ENCODE measurements around the gene IFNL4. TPM values are rescaled to one million over a fixed set of nuclear protein-coding genes. Genes with fewer than 3 reads are reported as not detected.

Gene IFNL4
- total and polyA plus RNA-seq, 2 experiments from 2014 or later, result not detected

- TF ChIP-seq REST (IDR thresholded peaks at IDR 0.05; ENCODE audit: unreplicated experiment) (no peak), POLR2AphosphoS5 (IDR thresholded peaks at IDR 0.05; ENCODE audit: low read depth) (no peak), NANOG (IDR thresholded peaks at IDR 0.05; ENCODE audit: borderline replicate concordance) (no peak), JUNB (IDR thresholded peaks at IDR 0.05; ENCODE audit: unreplicated experiment) (no peak), EZH2 (IDR thresholded peaks at IDR 0.05; ENCODE audit: low read depth, unreplicated experiment) (no peak), EZH2phosphoT487 (IDR thresholded peaks at IDR 0.05; ENCODE audit: unreplicated experiment) (no peak), ZNF114 (CRISPR knock-in tag; IDR thresholded peaks at IDR 0.05) (no peak), CTCF (conservative IDR thresholded peaks at IDR 0.05; ENCODE audit: low read depth in 2 of 2) (no peak), CREB1 (CRISPR knock-in tag; IDR thresholded peaks at IDR 0.05; ENCODE audit: low read depth) (no peak)
Measured at GRCh38 chr19:39209196-39209595, 39.5 kb downstream of the IFNL4 start (continued).

DNA sequence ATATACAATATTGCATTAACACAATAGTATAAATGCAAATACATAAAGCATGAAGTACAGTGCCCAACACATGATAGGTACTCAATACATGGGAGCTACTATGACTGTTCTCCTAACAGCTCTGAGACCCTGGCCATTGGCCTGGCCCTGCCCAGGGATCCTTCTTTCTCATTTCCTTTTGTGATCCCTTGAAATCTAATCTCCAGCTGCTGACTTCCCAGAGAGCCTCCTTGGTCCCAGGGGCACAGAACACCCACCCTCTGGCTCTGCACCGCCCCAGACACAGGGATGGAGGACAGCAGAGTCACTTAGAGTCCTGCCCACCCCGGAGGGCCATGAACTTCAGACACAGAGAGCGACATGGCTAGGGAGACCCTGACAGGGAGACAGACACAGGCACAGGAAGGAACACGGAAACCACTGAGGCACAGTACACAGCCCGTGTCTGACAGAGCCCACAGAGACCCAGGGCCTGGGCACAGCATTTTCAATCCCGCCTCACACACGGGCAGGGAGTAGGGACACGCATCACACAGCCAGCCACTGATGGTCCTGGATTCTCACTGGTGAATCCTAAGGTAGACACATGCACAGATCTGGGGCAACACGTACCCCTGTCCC, 40.4 kb downstream of the IFNL4 start:
- H3K27ac Mint-ChIP-seq, result no peak overlapping the region
- H3K36me3 ChIP-seq (ENCODE audit: insufficient read depth), result no peaks in the 10 kb centered on the region
- peaks cover 16% of the 10 kb centered on the region for H3K27me3 Mint-ChIP-seq (ENCODE audit: insufficient read depth, low read depth, poor library complexity)
- no peak for DNase-seq (ENCODE audit: low spot score)
- no peak overlapping the region for H3K4me3 ChIP-seq
- 0 out of 2 replicates have a peak overlapping the region, but pooled peaks have one; percentile 18 for H2AFZ ChIP-seq
- H3K4me1 ChIP-seq (ENCODE audit: insufficient read depth), result no peaks in the 10 kb centered on the region; the same call in 1 of the 2 replicates
- no peak overlapping the region for H3K4me2 ChIP-seq
- peaks cover 23% of the 10 kb centered on the region for H3K27me3 ChIP-seq (ENCODE audit: insufficient read depth)
- no peaks in the 10 kb centered on the region for H3K9me3 Mint-ChIP-seq
- H3K4me3 Mint-ChIP-seq, result no peak overlapping the region
- no peaks in the 10 kb centered on the region for H3K79me2 ChIP-seq (replicated peaks; ENCODE audit: insufficient read depth)
- H3K4me1 Mint-ChIP-seq, result no peaks in the 10 kb centered on the region
- H4K20me1 ChIP-seq (replicated peaks; ENCODE audit: insufficient read depth), result no peaks in the 10 kb centered on the region
- H3K36me3 Mint-ChIP-seq (ENCODE audit: low read depth), result no peaks in the 10 kb centered on the region
- ATAC-seq, result no peak
- H3F3A ChIP-seq (replicated peaks; ENCODE audit: low read depth), result no peaks in the 10 kb centered on the region
- no peaks in the 10 kb centered on the region for H3K9me2 ChIP-seq (ENCODE audit: insufficient read depth)
- H3K27ac ChIP-seq (ENCODE audit: low read depth), result no peak overlapping the region
- TF ChIP-seq EZH2 (IDR thresholded peaks at IDR 0.05; ENCODE audit: low read depth, unreplicated experiment), result no peak
- no peak for TF ChIP-seq EZH2phosphoT487 (IDR thresholded peaks at IDR 0.05; ENCODE audit: unreplicated experiment)
- no peak for TF ChIP-seq CTCF (conservative IDR thresholded peaks at IDR 0.05; ENCODE audit: low read depth in 2 of 2)
- no peak for TF ChIP-seq ZNF114 (CRISPR knock-in tag; IDR thresholded peaks at IDR 0.05)
- TF ChIP-seq NANOG (IDR thresholded peaks at IDR 0.05; ENCODE audit: borderline replicate concordance), result no peak
- TF ChIP-seq, protein P1, sequence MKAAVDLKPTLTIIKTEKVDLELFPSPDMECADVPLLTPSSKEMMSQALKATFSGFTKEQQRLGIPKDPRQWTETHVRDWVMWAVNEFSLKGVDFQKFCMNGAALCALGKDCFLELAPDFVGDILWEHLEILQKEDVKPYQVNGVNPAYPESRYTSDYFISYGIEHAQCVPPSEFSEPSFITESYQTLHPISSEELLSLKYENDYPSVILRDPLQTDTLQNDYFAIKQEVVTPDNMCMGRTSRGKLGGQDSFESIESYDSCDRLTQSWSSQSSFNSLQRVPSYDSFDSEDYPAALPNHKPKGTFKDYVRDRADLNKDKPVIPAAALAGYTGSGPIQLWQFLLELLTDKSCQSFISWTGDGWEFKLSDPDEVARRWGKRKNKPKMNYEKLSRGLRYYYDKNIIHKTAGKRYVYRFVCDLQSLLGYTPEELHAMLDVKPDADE (IDR thresholded peaks at IDR 0.05), result no peak
- TF ChIP-seq REST (IDR thresholded peaks at IDR 0.05; ENCODE audit: unreplicated experiment), result no peak
- no peak for TF ChIP-seq JUNB (IDR thresholded peaks at IDR 0.05; ENCODE audit: unreplicated experiment)
- TF ChIP-seq POLR2AphosphoS5 (IDR thresholded peaks at IDR 0.05; ENCODE audit: low read depth), result no peak
- TF ChIP-seq STAT1 (IDR thresholded peaks at IDR 0.05; ENCODE audit: unreplicated experiment), result no peak
- TF ChIP-seq CREB1 (CRISPR knock-in tag; IDR thresholded peaks at IDR 0.05; ENCODE audit: low read depth), result no peak
- TF ChIP-seq ZNF331 (CRISPR knock-in tag; IDR thresholded peaks at IDR 0.05; ENCODE audit: low read depth), result no peak

All from GM23338 (cell line).